RPMI8226 (cell line): ENCODE data around the gene PTPRU.
"Not testable (repeated sequence)": the region's sequence is repeated elsewhere in the genome, so short reads cannot be mapped to it uniquely, and the experiment has no call there.

Source experiments
- DNase-seq: peaks from one replicate; pipeline ENCODE4 v3.0.0-alpha.2; 2015

Gene PTPRU

DNA sequence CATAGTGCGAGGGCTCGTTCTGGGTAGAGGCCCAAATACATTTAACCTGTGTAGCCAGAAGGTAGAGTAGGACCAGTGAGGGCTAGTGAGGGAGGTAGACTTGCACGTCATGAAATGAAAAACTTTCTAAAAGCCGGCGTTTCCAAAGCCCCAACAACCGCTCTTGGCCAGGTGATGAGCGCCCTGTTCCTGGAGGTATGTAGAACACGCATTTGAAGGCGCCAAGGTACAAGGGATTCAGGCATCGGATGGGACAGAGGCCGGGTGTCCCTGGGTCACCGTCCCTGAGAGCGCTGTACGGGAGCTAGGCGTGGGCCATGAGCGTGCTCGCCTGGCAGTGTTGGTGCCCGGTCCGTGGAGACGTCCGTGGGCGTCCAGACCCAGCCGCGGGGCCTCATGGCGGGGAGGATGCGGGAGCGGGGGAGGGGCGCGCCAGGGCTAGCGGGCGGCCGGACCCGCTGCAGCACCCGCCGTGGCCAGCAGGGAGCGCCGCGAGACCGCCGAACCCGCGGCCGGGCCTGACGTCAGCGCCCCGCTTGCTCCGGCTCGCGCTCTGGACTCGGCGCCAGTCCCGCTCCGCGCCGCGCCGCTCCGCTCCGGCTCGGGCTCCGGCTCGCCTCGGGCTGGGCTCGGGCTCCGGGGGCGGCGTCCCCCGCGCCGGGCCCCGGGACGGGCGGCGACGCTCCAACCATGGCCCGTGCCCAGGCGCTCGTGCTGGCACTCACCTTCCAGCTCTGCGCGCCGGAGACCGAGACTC, at the start of gene PTPRU:
Gene PTPRU, plus strand, starts transcription at position 568 of the 757 bp plus-strand sequence. Its CDS starts 123 bp downstream, at position 691.
- peak; percentile 84 for DNase-seq

DNA sequence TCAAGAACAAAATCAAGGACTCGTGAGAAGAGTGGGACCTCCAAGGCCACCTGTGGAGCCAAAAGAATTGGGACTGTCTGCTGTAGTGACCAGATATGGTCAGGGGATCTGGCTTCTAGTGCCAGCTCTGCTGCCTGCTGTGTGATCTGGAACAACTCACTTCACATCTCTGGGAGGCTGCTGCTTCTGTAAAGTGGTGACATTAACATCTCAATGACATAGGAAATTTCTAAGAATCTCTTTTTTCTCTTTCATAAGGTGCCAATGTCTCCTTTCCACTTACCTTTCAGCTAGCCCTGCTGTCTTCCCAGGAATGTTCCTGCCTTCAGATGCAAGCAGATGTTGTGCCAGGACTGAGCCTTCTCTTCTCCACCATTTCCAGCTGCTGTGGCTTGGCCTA, 49.6 kb upstream of the PTPRU start:
- no peak for DNase-seq

DNA sequence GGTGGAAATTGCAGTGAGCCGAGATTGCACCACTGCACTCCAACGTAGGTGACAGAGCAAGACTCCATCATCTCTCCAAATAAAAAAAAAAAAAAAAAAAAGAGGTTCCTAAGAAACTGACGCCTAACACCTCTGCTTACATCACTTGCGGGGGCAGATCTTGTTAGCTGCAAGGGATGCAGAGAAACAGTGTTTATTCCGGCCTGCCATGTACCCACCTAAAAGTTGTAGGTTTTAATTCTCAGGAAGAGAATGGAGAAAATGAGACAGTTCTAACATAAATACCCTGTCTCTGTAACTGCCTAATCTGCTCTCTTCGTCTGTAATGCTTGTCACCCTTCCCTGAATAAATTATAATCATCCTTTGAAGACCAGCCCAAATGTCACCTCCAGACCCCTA, 45.6 kb upstream of the PTPRU start:
- no peak for DNase-seq

DNA sequence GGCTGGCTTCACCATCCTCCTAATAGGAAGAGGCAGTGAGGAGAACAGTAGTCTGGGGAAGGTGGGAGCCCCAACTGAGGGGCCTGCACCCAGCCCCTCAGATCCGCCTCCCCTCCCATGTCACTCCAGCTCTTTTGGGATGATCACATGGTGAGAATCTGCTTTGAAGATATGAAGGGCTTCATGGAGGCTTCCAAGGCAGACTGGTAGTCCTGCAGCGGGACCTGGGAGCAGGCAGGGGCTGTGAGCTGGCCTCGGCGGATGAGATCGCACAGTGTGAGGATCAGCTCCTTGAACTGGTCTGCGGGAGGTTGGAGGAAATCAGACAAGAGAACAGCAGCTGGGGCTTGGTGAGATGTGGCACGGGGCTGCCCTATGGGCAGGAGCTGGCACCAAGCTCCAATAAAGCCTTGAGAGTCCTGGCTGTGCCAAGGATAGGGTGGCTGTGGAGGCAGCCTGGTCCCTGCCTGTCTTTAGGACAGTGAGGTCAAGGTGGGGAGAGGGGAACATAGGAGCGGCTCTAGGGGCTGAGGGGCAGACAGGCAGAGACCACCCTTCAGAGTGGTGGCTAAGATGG, 42.4 kb upstream of the PTPRU start:
- no peak for DNase-seq

DNA sequence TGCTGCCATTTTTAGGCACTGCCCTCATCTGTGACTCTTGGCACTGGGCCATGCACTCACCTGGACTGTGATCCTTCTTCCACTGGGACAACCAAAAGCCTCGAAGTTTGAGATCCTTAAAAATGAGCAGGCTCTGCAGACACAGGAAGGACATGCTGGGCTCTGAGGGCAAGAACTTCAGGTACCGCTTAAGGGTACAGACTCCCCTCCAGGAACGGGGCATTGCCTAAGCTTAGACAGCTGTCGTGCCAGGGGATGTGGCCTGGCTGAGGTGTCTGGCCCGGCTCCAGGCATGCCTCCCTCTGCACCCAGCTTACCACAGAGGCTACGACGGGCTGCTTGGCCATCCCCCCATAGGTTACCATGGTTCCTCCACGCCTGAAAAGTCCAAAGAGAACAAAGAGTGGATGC, 40.4 kb upstream of the PTPRU start:
- DNase-seq, result peak; percentile 84

DNA sequence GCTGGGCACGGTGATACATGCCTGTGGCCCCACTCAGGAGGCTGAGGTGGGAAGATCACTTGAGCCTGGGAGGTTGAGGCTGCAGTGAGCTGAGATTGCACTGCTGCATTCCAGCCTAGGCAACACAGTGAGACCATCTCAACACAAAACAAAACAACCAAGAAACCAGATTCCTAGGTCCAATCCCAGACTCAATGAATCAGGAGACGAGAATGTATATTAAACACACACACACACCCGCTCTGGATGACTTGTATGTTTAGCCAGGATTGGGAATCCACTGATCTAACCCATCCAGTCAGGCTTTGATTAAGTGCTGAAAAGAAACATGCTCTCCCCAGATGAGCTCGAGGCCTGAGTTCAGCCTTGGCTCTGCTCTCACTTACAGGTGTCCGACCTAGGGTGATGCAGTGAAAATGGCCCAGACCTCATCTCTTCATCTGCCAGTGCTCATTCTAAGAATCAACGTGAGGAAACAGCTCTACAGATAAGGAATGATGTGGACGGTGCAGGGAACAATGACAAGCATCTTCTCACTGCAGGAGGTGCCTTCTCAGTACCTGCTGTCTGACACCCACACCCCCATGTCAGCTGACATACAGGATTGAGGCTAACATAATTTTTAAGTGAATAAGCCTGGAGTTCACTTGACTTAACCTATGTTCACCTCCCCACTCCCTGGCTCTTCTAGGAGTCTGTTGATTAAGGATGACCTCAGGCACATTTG, 39.3 kb upstream of the PTPRU start:
- DNase-seq, result no peak

DNA sequence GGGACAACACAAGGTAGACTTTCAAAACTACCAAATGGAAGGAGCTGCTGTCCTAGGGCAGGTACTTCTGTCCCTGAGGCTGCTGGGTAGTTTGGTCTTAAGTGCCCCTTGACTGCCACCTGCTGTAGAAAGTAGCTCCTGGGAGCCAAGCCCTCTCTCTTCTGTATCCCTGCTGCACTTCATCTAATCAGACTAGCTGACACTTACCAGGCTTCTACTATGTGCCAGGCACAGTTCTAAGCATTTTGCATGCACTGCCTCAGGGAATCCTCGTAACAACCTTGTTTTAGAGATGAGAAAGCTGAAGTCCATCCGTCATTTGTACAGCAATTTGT, 38.8 kb upstream of the PTPRU start:
- peak; percentile 65 for DNase-seq

DNA sequence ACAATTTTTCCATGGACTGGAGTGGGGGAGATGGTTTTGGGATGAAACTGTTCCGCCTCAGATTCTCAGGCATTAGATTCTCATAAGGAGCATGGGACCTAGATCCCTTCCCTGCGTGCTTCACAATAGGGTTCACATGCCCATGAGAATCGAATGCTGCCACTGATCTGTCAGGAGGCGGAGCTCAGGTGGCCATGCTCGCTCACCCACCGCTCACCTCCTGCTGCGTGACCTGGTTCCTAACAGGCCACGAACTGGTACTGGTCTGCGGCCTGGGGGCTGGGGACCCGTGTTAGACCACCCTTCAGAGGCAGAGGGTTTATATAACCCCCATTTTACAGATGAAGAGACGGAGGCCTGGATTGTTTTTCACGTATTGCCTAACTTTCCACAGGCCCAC, 38.3 kb upstream of the PTPRU start:
- no peak for DNase-seq

DNA sequence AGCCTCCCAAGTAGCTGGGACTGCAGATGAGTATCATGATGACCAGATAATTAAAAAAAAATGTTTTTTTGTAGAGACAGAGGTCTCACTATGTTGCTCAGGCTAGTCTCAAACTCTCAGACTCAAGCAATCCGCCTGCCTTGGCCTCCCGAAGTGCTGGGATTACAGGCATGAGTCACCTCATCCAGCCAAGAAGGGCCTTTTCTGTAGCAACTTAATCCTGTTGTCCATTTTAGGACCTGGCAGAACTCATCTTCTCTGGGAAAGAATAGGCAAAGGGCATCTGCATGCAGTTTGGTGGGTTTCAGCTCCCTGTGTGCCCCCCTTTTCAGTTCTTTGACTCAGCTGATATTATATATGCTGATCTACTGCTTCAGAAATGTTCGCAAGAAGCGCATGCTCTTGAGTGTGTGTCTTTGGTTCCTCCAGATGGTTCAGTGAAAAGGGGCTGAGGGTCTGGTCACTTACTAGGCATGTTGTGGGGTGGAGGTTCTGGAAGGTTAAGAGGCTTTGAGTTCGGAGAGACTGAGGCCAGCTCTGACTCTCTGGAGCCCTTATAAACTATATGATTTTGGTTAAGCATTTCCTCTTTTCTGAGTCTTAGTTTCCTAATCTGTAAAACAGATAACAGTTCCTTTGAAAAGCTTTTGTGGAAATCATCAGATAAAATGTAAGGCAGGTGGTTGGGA, 35.3 kb upstream of the PTPRU start:
- no peak for DNase-seq

DNA sequence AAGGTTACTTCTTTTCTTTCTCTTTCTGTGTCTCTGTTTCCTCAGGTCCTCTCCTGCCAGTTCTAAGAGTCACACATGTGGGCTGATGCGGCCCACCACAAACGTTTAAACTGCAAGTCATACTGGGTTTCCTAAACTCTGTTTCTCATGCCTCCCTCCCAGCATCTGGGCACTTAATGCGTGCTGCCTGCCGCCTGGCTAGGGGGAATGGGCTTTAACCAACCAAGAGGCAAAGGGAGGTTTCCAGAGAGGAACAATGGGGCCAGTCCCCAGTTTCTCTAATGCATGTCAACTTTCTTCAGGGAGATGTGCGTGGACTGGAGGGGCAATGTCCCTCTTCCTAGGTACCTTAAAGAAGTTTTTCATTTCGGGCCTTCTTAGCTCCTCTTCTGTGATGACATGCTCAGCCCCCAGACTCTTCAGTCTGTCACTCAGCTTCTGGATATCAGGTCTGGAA, 34.7 kb upstream of the PTPRU start:
- DNase-seq, result no peak

DNA sequence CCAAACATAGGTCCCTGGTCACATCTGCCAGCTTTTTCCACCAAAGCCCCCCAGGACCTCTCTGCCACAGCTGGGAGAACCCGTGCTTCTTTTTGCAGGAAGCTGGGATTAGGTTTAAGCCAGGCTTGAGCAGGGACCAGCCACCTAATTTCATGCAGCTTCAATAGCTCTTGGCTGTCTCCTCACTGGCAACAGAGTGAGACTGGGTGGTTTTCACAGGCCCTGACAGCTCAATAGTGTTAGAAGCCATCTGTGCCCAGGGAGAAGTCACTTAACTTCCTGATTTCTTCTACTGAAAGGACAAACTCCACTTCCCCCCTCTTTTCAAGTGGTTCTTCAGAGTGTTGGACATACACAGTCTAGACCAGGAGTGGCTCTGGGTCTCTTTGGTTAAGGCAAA, 34.3 kb upstream of the PTPRU start:
- no peak for DNase-seq

DNA sequence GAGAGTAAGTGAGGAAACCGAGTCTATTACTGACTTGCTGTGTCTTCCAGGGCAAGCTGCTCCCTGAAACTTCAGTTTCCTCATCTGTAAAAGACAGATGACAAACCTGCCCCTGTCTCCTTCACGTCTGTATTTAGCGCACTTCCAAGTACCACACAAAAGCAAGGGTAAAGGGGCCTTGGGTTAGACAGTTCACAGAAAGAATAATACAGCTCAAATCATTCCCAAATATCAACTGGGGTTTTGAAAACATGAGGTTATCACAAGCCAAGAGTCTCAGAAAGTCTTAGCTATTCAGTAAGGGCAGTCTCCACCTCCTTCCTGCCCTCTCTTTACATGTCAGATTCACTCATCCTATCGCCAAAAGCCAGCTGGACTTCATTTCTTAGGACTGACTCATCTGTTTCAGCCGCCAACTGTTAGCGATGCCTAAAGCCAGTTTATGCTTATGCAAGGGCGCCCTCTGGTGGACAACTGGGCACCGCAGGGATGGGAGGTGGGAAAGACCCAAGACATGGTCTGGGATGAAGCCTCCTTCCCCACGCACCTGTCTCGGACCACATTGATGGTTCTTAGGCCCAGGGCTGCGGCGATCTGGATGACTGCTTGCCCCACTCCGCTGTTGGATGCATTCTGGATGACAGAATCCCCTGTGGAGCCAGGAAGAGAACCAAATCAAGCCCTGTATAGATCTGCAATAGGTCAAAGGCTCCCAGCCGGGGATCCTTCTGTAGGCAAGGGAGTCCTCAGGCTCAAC, 33.6 kb upstream of the PTPRU start:
- peak; percentile 95 for DNase-seq

DNA sequence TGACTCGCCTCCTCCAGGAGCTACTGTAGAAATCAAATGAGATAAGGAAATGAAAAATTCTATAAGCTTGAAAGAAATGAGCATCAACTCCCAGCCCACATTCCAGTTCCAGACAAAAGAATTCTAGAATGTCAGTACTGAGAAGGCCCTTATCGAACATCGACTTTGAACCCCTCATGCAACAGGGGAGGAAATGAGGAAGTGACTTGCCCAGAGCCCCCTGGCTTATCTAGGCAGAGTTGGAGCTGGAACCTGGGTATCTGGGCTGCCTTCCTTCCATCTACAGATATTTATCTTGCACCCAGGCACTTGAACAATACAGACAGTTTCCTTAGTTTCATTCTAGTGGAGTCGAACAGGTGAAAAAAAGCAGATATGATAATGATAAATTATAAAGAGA, 27.9 kb upstream of the PTPRU start:
- no peak for DNase-seq

DNA sequence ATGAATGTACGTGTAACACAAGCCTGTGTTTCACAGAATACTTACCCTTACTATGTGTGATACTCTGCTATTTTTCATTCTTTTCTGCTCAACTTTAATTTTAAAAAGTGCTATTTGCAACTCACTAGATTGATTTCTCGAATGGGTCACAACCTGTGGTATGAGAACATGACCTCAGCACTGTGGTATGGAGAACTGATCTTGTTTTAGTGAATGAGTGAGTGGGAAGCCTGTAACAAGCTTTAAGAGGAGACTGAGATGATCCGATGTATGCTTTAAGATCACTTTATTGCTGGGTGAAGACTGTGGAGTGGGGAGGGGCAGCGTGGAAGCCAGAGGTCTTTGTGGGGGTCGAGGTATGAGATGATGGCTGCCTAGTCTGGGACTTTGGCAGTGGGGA, 27.1 kb upstream of the PTPRU start:
- no peak for DNase-seq

DNA sequence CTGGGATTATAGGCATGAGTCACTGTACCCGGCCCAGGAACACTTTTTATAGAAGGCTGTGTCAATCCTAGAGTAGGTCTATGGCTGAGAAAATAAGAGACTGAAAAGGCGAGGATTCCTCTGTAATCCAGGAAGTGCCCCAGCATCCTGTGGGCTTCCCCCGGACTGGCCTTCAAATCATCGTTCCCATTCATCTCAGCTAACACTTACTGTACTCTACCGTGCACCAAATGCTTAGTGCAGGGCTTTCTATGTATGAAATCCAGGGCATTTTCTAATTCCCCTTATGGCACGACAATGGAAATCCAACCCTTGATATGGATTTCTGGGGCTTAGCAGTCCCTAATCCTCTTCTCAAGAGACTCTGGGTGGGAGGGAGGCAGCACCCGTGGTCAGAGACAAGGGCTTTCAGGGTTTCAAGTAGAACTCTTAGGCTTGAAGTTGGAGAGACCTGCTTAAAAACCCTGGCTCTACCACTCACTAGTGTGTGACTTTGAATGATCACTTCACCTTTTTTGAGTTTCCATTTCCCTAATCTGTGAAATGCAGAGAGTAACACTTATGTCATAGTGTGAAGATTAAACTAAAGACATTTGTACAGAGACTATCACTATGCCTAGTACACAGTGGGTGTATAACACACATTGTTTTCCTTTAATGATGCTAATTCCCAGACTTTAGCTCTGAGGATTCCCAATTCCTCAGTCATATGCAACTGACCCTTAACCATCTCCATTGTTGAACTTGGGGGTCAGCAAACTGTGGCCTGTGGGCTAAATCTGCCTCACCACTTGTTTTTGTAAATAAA, 25.8 kb upstream of the PTPRU start:
- no peak for DNase-seq

DNA sequence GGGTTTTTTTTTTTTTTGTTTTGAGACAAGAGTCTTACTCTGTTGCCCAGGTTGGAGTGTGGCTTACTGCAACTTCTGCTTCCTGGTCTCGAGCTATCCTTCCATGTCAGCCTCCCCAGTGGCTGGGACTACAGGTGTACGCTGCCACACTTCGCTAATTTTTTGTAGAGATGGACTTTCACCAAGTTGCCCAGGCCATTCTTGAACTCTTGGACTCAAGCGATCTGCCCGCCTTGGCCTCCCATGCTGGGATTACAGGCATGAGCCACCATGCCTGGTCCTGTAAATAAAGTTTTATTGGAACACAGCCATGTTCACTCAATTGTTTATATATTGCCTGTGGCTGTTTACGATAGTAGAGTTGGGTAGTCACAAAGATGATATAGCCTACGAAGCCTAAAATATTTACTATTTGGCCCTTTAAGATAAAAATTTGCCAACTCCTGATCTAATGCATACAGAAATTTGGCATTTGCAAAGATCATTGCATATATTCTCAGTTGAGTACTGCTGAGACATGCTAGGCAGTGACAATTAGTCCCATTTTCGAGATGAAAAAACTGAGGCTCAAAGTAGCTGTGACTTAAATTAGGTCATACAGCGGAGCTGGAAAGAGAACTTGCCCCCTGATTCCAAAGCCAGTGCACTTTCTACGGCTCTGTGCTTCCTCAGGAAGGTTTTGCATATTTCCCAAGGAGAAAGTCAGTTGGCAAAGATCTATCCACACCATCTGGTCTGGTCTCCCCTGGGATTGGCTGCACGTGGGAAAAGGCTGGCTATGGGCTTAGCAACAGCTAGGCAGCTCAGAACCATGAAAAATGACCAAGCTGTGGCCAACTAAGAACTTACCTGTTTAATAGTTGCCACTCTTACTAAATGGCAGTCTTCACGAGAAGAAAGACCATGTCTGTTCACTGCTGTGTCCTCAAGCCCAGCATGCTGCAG, 25.0 kb upstream of the PTPRU start:
- no peak for DNase-seq

DNA sequence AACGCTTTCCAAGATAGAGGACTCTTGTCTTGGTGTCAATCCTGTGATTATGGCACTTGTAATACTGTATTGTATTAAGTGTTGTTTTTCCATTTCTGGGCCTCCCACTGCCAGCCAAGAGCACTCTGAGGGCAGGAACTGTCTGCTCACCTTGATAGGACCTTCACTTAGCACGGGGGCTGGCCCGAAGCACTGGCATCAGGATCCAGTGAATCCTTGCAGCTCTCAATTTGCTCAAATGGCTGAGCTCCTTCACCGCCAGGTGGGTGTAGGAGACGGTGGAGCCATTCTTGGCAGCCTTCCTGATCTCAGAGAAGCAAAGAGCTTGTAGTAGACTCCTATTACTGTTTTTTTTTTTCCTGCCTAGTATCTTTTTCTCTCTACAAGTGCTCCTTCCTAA, 23.3 kb upstream of the PTPRU start:
- no peak for DNase-seq

DNA sequence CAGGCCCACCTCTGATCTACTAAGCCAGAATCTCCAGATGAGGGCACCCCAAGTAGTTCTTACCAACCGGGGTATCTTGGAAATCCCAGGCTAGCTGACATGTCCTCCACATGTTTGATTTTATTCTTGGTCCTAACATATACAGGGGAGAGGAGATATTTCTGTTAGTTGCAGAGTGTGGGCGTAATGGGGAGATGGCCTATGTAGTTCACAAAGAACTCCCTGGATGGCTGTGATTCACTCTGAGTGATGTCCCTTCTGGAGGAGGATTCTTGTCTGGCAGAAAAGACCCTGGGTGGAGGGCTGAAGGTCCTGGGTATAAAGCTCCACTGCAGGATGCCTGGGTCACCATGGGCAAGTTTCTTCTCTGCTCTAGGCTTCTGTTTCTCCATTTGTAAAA, 18.7 kb upstream of the PTPRU start:
- DNase-seq, result no peak

DNA sequence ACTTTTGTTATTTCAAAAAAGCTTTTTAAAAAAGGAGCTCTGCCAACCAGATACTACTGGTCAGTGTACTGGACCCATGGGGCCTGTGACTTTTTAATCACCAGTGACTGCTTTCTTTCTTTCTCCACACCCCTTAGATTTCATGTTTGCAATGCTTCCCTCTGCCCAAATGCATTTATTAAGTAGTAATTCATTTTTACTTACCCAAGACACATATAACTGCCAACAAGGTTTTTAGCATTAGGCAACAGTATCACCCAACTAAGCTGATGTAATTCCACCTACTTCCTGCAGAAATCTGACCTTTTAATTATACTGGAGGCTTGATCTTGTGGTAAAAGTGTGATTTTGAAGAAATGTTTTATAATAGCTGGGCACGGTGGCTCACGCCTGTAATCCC, 18.1 kb upstream of the PTPRU start:
- DNase-seq, result no peak

DNA sequence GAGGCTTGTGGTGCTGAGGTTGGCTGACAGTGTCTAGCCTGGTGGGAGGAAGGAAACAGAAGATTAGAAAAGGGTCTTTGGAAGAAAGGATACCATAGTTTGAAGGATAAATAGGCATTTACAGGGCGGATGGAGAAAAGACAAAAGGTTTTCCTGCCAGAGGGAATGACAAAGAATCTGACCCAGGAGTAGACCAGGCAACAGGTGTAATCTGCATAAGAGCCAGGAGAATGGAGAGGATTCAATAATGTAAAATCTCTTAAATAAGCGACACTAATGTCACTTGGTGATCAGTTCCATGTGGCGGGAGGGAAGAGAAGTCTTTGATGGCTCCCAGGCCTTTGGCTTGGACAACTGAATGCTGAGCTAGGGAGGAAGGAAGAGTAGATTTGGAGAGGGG, 15.0 kb upstream of the PTPRU start:
- DNase-seq, result no peak

DNA sequence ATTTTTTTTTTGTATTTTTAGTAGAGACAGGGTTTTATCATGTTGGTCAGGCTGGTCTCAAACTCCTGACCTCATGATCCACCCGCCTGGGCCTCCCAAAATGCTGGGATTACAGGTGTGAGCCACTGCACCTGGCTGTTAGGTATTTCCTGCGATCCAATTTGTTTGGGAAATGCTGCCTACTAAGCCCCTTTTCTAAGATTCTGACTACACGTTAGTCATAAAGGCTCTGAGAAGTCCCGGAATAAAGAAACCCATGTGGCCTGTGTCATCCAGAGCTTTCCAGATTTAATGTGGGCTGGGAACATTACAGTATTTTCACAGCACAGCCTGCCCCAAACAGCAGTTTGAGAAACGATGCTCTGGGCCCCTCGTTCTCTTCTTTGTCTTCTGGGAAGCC, 14.1 kb upstream of the PTPRU start:
- DNase-seq, result not testable (repeated sequence)
